GDM1 (cell line): ENCODE measurements around the gene GGA1.
"Not testable (repeated sequence)": the region's sequence is repeated elsewhere in the genome, so short reads cannot be mapped to it uniquely, and the experiment has no call there.

ENCODE experiments used
- DNase-seq: peaks from one replicate; lab custom pipeline; 2025; lab: John Stamatoyannopoulos, UW

Gene GGA1

GRCh38 chr22:37654563-37655251 lies 46.1 kb downstream of the GGA1 start:
- DNase-seq, result no peak

DNA sequence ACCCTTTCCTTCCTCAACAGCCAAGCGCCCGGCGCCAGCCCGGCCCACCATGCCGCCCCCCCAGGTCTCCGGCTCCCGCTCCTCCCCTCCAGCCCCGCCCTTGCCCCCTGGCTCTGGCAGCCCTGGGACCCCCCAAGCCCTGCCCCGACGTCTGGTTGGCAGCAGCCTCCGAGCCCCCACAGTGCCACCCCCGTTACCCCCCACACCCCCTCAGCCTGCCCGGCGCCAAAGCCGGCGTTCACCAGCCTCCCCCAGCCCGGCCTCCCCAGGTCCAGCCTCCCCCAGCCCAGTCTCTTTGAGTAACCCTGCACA lies 46.6 kb downstream of the GGA1 start:
- DNase-seq, result no peak

DNA sequence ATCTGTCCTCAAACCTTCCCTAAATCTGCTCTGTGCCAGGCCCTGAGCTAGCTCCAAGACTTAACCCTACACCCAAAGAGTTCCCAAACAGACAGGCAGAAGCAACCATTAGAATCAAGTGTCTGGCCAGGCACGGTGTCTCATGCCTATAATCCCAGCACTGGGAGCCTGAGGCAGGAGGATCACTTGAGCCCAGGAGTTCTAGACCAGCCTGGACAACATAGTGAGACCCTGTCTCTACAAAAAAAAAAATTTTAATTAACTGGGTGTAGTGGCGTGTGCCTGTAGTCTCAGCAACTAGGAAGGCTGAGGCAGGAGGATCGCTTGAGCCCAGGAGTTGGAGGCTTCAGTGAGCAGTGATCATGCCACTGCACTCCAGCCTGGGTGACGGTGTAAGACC lies 47.9 kb downstream of the GGA1 start:
- DNase-seq, result not testable (repeated sequence)

GRCh38 chr22:37657590-37658132 lies 49.0 kb downstream of the GGA1 start:
- DNase-seq, result no peak

DNA sequence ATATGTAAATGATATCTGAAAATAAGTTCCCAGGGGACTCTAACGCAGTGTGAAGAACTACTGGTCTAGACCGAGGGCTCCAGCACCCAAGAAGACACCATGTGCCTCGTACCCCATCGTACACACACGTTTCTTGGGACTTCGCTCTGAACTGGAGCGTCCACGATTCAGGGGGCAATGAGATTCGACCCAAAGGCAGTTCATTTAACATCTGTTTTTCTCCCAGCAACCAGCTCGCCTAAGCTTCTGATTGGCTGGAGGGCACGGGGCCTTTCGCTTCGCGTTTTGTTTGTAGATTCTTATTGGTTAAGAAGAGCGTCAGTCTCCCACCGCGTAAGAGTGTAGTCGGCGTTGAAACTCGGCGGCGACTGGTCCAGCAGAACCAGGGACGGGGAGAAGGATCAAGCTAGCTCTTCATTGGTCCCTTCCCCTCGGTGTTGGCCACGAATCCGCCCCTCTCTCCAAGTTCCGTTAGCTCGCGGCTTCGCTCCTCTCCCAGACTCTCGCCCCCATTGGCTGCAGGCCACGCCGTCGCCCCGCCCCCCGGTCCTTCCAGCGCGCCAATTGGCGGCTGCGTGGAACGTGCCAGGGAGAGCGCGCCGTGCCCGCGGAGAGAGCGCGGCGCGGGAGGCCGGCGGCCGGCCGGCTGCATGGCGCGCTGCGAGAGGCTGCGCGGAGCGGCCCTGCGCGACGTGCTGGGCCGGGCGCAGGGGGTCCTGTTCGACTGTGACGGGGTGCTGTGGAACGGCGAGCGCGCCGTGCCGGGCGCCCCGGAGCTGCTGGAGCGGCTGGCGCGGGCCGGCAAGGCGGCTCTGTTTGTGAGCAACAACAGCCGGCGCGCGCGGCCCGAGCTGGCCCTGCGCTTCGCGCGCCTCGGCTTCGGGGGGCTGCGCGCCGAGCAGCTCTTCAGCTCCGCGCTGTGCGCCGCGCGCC lies 49.8 kb downstream of the GGA1 start, which contains the start of gene PDXP:
PDXP (plus strand) TSS at position 591 of the 933 bp plus-strand sequence; CDS start at position 651, 60 bp downstream.
- peak; percentile 100 for DNase-seq

- DNase-seq, result peak; percentile 45
These were observed 50.6 kb downstream of the GGA1 start for GRCh38 chr22:37659066-37659896.

DNA sequence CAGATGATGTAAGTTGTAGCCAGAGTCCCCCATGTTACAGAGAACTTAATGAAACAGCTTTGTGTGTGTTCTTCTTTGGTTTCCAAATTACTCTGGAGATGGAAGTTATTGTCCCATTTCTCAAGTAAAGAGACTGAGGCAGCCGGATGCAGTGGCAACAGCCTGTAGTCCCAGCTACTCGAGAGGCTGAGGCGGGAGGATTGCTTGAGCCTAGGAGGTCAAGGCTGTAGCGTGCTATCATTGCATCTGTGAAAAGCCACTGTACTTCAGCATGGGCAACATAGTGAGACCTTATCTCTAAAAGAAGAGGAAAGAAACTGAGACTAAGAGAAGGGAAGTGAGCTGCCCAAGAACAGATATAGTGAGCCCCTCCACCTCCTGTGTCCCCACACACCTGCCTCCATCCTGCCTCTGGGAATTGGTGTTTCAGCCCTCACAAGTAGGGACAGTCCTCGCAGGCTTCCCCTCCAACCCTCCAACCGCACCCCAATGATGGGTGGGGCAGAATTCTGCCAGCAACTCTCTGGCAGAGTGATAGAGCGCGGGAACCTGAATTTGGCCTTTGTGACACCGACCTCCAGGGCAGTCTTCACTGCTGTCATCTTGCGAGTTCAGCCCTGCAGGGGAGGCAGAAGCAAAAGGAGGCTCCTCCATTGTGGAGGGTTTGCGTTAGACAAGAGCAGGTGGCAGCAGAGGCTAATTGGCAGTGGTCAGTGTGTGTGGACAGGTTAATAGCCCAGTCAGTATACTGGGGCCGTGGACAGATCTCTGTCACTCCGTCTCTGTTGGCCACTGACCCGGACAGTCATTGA lies 51.5 kb downstream of the GGA1 start:
- no peak for DNase-seq

DNA sequence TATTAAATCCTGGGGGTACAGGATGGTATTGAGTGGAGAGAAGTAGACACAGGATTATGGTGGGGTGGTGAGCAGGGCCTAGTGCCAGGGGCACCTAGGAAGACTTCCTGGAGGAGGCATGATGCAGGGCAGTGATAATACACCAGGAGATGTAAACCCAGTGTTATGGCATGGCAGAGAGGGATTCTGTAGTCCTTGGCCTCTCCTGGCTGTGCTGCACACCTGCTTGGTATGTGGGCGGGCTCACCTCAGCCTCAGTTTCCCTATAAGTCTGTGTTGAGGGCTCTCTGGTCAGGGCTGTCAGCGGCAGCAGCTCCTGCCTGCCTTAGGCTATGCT lies 52.0 kb downstream of the GGA1 start:
- DNase-seq, result no peak

GRCh38 chr22:37661160-37661924 lies 52.7 kb downstream of the GGA1 start:
- no peak for DNase-seq

DNA sequence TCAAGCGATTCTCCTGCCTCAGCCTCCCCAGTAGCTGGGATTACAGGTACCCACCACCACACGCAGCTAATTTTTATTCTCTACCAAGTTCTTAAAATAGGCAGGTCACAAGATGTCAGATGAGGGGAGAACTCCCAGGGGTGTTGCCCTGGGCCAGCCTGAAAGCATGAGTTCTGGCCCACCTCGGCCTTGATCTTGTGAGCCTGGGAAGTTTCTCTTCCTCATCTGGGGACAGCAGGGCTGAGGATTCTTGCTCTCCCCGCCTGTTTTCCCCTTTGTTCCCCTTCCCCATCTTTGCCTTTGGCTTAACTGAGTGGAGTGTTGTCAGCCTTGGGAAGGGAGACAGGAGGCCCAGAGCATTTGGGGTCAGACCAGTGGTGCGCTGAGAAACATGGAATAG lies 53.4 kb downstream of the GGA1 start:
- DNase-seq, result no peak

GRCh38 chr22:37663521-37664140 lies 55.0 kb downstream of the GGA1 start:
- no peak for DNase-seq

DNA sequence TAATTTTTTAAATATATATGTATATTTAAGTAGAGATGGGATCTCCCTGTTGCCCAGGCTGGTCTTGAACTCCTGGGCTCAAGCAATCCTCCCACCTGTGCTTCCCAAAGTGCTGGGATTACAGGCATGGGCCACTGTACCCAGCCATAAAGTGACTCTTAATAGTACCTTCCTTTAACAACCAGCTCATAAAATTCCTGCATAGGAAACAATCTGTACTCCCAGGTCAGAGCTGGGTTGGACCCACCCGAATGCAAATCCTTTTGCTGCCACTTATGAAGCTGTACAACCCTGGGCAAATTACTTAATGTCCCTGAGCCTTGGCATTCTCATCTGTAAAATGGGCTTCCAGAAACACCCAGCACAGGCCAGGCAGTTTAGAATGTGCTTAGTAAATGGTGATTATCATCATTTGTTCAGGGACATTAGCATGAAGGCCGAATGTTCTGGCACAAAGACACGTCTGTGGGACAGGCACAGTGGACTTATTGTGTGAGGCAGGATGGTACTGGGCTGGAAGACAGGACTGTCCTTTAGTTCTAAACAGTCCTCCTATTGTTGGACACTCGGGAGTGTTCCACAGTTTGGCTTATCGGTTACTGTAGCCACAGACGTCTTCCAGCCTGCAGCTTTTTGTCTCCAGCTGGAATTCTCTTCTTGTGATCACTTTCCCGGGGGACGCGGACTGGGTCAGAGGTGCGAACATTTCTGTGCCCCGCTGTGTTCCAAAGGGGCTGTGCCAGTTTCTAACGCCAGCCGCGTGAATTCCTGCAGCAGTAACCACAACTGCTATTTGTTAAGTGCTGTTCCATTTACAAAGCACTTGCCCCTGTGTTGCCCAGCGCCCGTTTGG lies 55.8 kb downstream of the GGA1 start:
- DNase-seq, result no peak

DNA sequence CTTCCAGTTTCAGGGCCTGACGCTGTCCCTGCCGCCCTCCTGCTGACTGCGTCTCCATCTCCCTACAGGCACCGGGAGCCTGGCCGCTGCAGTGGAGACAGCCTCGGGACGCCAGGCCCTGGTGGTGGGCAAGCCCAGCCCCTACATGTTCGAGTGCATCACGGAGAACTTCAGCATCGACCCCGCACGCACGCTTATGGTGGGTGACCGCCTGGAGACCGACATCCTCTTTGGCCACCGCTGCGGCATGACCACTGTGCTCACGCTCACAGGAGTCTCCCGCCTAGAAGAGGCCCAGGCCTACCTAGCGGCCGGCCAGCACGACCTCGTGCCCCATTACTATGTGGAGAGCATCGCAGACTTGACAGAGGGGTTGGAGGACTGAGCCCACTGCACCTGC lies 56.9 kb downstream of the GGA1 start:
- no peak for DNase-seq

- no peak for DNase-seq
These were observed 61.0 kb downstream of the GGA1 start for GRCh38 chr22:37669586-37669985.

DNA sequence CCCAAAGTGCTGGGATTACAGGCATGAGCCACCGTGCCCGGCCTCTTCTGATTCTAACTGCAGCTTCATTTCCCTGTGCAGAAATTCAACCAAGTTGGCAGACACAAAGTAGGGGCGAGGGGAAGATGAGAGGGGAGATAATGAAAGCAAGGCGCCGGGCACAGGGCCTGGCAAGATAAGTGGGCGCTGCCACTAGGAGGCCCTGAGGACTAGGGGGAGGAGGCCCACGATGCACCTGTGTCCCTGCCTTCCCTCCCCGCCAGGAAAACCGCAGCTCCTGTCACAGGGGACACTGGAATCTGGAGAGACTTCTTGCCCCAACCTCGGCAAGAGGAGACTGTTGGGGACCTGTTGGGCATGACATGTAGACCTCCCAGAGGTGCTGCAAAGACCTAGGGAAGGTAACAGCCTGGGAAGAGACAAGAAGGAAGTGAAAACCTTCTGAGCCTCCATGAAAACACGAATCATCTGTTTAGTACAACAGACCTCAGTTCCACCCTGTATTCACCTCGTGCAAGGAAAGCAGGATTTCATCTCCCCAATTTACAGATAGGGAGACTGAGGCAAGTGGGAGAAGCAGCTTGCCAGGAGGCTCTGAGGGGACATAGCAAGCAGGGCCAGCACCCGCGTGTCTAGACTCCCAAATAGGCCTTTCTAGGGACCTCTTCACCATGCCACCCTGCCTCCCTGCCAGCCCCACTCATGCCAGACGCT lies 63.7 kb downstream of the GGA1 start:
- no peak for DNase-seq

- DNase-seq, result peak; percentile 53
These were observed 64.4 kb downstream of the GGA1 start for GRCh38 chr22:37672920-37673455.

GRCh38 chr22:37674248-37674647 lies 65.6 kb downstream of the GGA1 start:
- DNase-seq, result no peak
